Neural progenitor cell (in vitro differentiated cells): Measurements from ENCODE around the gene SDK2. TPM values are rescaled to one million over a fixed set of nuclear protein-coding genes. Genes with fewer than 3 reads are reported as not detected.

Source experiments
- DNase-seq: peaks from one replicate; pipeline ENCODE4 v3.0.0-alpha.2; 2016; ENCODE audit warnings: low spot score
- H2AFZ ChIP-seq: fragments of 200-600 bp; sonication (generic); replicated peaks from 2 replicates; pipeline ENCODE4 v1.6.1; 2016; ENCODE audit warnings: antibody characterized with exemption
- H3F3A ChIP-seq: fragments of 200-600 bp; sonication (generic); 2 replicates; pipeline ENCODE4 v1.6.1; 2016; ENCODE audit warnings: antibody characterized with exemption, low read depth
- H3K27ac ChIP-seq: fragments of 200-600 bp; sonication (generic); 2 replicates; pipeline ENCODE4 v1.5.1; 2016; ENCODE audit warnings: mild to moderate bottlenecking
- H3K27me3 ChIP-seq: fragments of 200-600 bp; sonication (generic); 2 replicates; pipeline ENCODE4 v1.6.1; 2016; ENCODE audit warnings: mild to moderate bottlenecking, moderate library complexity
- H3K36me3 ChIP-seq: fragments of 200-600 bp; sonication (generic); 2 replicates; pipeline ENCODE4 v1.5.1; 2016
- H3K4me1 ChIP-seq: fragments of 200-600 bp; sonication (generic); 2 replicates; pipeline ENCODE4 v1.6.1; 2016; ENCODE audit warnings: mixed run types
- H3K4me2 ChIP-seq: fragments of 200-600 bp; sonication (generic); 2 replicates; pipeline ENCODE4 v1.6.1; 2016
- H3K4me3 ChIP-seq: fragments of 200-600 bp; sonication (generic); 2 replicates; pipeline ENCODE4 v1.5.1; 2016
- H3K79me2 ChIP-seq: fragments of 200-600 bp; sonication (generic); 2 replicates; pipeline ENCODE4 v1.6.1; 2016; ENCODE audit warnings: low read depth
- H3K9ac ChIP-seq: fragments of 200-600 bp; sonication (generic); 2 replicates; pipeline ENCODE4 v1.6.1; 2016
- H3K9me3 ChIP-seq: fragments of 200-600 bp; sonication (generic); 2 replicates; pipeline ENCODE4 v1.5.1; 2016; ENCODE audit warnings: low read depth
- H4K20me1 ChIP-seq: fragments of 200-600 bp; sonication (generic); 2 replicates; pipeline ENCODE4 v1.6.1; 2016; ENCODE audit warnings: low read depth
- H3K27ac Mint-ChIP-seq: 3 replicates; pipeline ENCODE4 v1.8.0; 2021; ENCODE audit warnings: mixed read lengths
- H3K27me3 Mint-ChIP-seq: 2 replicates; pipeline ENCODE4 v1.8.0; 2022; ENCODE audit warnings: low read depth, mild to moderate bottlenecking, inconsistent platforms, moderate library complexity, mixed read lengths; ENCODE audit not compliant: insufficient read depth
- H3K36me3 Mint-ChIP-seq: 3 replicates; pipeline ENCODE4 v1.8.0; 2021; ENCODE audit warnings: mixed read lengths
- H3K4me1 Mint-ChIP-seq: 3 replicates; pipeline ENCODE4 v1.8.0; 2021; ENCODE audit warnings: mixed read lengths
- H3K4me3 Mint-ChIP-seq: 3 replicates; pipeline ENCODE4 v1.8.0; 2021; ENCODE audit warnings: mild to moderate bottlenecking, moderate library complexity, mixed read lengths
- H3K9me3 Mint-ChIP-seq: 3 replicates; pipeline ENCODE4 v1.8.0; 2020; ENCODE audit warnings: mixed read lengths
- CTCF ChIP-seq: fragments of 200-600 bp; sonication (generic); IDR thresholded peaks from 2 replicates; pipeline ENCODE4 v1.5.1; 2017; ENCODE audit warnings: antibody characterized with exemption, mild to moderate bottlenecking
- EZH2 ChIP-seq: fragments of 200-600 bp; sonication (generic); IDR thresholded peaks from 2 replicates; pipeline ENCODE4 v1.6.1; 2017; ENCODE audit warnings: antibody characterized with exemption, mild to moderate bottlenecking, moderate library complexity
- EZH2phosphoT487 ChIP-seq: fragments of 200-600 bp; sonication (generic); IDR thresholded peaks from 2 replicates; pipeline ENCODE4 v1.6.1; 2017; ENCODE audit warnings: antibody characterized with exemption
- total RNA-seq: library from RNA; depleted of rRNA; stranded (reverse); fragments of >200 nt; gene quantifications from 2 replicates; pipeline ENCODE4 v1.2.3, GENCODE V29; 2015; ENCODE audit warnings: low replicate concordance

SDK2 gene
- total RNA-seq, 1 donor from 2014 or later: 15.3 TPM

- TF ChIP-seq EZH2phosphoT487 (no peak), EZH2 (no peak), CTCF (no peak)
- no peaks in the 10 kb centered on the region for H3K9me3 ChIP-seq
- no peak overlapping the region for H3K4me3 ChIP-seq
- H3K4me1 ChIP-seq: no peaks in the 10 kb centered on the region
- H3K36me3 ChIP-seq: no peaks in the 10 kb centered on the region
- no peak for DNase-seq
- no peak overlapping the region for H3K27ac ChIP-seq
- no peaks in the 10 kb centered on the region for H3F3A ChIP-seq
- no peak overlapping the region for H3K9ac ChIP-seq
- Mint-ChIP-seq H3K27me3 (peaks cover 8% of the 10 kb centered on the region), H3K9me3 (no peaks in the 10 kb centered on the region), H3K36me3 (peaks cover 13% of the 10 kb centered on the region), H3K27ac (no peak overlapping the region), H3K4me1 (peaks cover 44% of the 10 kb centered on the region), H3K4me3 (no peak overlapping the region)
- H4K20me1 ChIP-seq: peaks cover 91% of the 10 kb centered on the region
- H3K4me2 ChIP-seq: no peak overlapping the region
- peaks cover 5% of the 10 kb centered on the region for H3K79me2 ChIP-seq
- no peaks in the 10 kb centered on the region for H3K27me3 ChIP-seq
- H2AFZ ChIP-seq: no peak overlapping the region
Observed at GRCh38 chr17:73580073-73580710, 64.1 kb downstream of the SDK2 start.

- H3K79me2 ChIP-seq: peaks cover 12% of the 10 kb centered on the region
Observed at GRCh38 chr17:73576556-73577098, 67.6 kb downstream of the SDK2 start.

GRCh38 chr17:73575470-73576221, 68.6 kb downstream of the SDK2 start:
- no peak for TF ChIP-seq EZH2
- TF ChIP-seq CTCF: no peak
- TF ChIP-seq EZH2phosphoT487: no peak
- Histone ChIP-seq H3F3A (no peaks in the 10 kb centered on the region), H3K4me2 (no peak overlapping the region), H3K4me3 (no peak overlapping the region), H3K27ac (no peak overlapping the region), H3K4me1 (peaks cover 9% of the 10 kb centered on the region), H3K79me2 (peaks cover 10% of the 10 kb centered on the region), H2AFZ (no peak overlapping the region), H3K36me3 (no peaks in the 10 kb centered on the region), H3K9me3 (no peaks in the 10 kb centered on the region), H4K20me1 (peaks cover 87% of the 10 kb centered on the region), H3K9ac (no peak overlapping the region), H3K27me3 (no peaks in the 10 kb centered on the region)
- H3K27ac Mint-ChIP-seq: no peak overlapping the region
- H3K27me3 Mint-ChIP-seq: peaks cover 3% of the 10 kb centered on the region
- no peak for DNase-seq
- no peak overlapping the region for H3K4me3 Mint-ChIP-seq
- H3K4me1 Mint-ChIP-seq: peaks cover 39% of the 10 kb centered on the region
- H3K9me3 Mint-ChIP-seq: no peaks in the 10 kb centered on the region
- peaks cover 21% of the 10 kb centered on the region for H3K36me3 Mint-ChIP-seq

More at GRCh38 chr17:73576556-73577098, 67.6 kb downstream of the SDK2 start:
- Histone ChIP-seq H3K4me1 (peaks cover 3% of the 10 kb centered on the region), H3K4me3 (no peak overlapping the region), H3K4me2 (no peak overlapping the region), H2AFZ (no peak overlapping the region), H3K27ac (no peak overlapping the region), H3K36me3 (no peaks in the 10 kb centered on the region), H3F3A (no peaks in the 10 kb centered on the region), H3K9ac (no peak overlapping the region), H4K20me1 (peaks cover 87% of the 10 kb centered on the region), H3K9me3 (no peaks in the 10 kb centered on the region), H3K27me3 (no peaks in the 10 kb centered on the region)
- DNase-seq: no peak
- TF ChIP-seq EZH2 (no peak), CTCF (no peak), EZH2phosphoT487 (no peak)
- H3K36me3 Mint-ChIP-seq: peaks cover 21% of the 10 kb centered on the region
- H3K27me3 Mint-ChIP-seq: peaks cover 3% of the 10 kb centered on the region
- no peaks in the 10 kb centered on the region for H3K9me3 Mint-ChIP-seq
- H3K4me3 Mint-ChIP-seq: no peak overlapping the region
- H3K4me1 Mint-ChIP-seq: peaks cover 32% of the 10 kb centered on the region
- H3K27ac Mint-ChIP-seq: no peak overlapping the region
